ENCODE measurements around the gene RAB3C.

The RAB3C gene

GRCh38 chr5:58674070-58674469 lies 91.2 kb downstream of the RAB3C start:
- no peak for ATAC-seq
- TF ChIP-seq ZNF70 (CRISPR knock-in tag; IDR thresholded peaks at IDR 0.05) (no peak), ISL1 (CRISPR knock-in tag; IDR thresholded peaks at IDR 0.05) (no peak), BACH2 (CRISPR knock-in tag; IDR thresholded peaks at IDR 0.05; ENCODE audit: borderline replicate concordance) (no peak), TSHZ2 (CRISPR knock-in tag; IDR thresholded peaks at IDR 0.05) (no peak), SNAI2 (CRISPR knock-in tag; IDR thresholded peaks at IDR 0.05) (no peak), ZC3H10 (CRISPR knock-in tag; IDR thresholded peaks at IDR 0.05) (no peak), ZNF8 (CRISPR knock-in tag; IDR thresholded peaks at IDR 0.05) (no peak), TCF4 (CRISPR knock-in tag; IDR thresholded peaks at IDR 0.05; ENCODE audit: borderline replicate concordance) (no peak), CSRNP3 (CRISPR knock-in tag; IDR thresholded peaks at IDR 0.05) (no peak), TOX (CRISPR knock-in tag; IDR thresholded peaks at IDR 0.05; ENCODE audit: borderline replicate concordance) (no peak), GLIS3 (CRISPR knock-in tag; IDR thresholded peaks at IDR 0.05) (no peak)

GRCh38 chr5:58674711-58675110 lies 91.8 kb downstream of the RAB3C start:
- TF ChIP-seq SNAI2 (CRISPR knock-in tag; IDR thresholded peaks at IDR 0.05): no peak
- no peak for TF ChIP-seq ZC3H10 (CRISPR knock-in tag; IDR thresholded peaks at IDR 0.05)
- TF ChIP-seq TCF4 (CRISPR knock-in tag; IDR thresholded peaks at IDR 0.05; ENCODE audit: borderline replicate concordance): no peak
- no peak for TF ChIP-seq TSHZ2 (CRISPR knock-in tag; IDR thresholded peaks at IDR 0.05)
- TF ChIP-seq ZFP3 (CRISPR knock-in tag; IDR thresholded peaks at IDR 0.05): no peak
- TF ChIP-seq TOX (CRISPR knock-in tag; IDR thresholded peaks at IDR 0.05; ENCODE audit: borderline replicate concordance): no peak
- TF ChIP-seq ARNTL (CRISPR knock-in tag; IDR thresholded peaks at IDR 0.05; ENCODE audit: borderline replicate concordance, low read depth): no peak
- TF ChIP-seq, protein P1, sequence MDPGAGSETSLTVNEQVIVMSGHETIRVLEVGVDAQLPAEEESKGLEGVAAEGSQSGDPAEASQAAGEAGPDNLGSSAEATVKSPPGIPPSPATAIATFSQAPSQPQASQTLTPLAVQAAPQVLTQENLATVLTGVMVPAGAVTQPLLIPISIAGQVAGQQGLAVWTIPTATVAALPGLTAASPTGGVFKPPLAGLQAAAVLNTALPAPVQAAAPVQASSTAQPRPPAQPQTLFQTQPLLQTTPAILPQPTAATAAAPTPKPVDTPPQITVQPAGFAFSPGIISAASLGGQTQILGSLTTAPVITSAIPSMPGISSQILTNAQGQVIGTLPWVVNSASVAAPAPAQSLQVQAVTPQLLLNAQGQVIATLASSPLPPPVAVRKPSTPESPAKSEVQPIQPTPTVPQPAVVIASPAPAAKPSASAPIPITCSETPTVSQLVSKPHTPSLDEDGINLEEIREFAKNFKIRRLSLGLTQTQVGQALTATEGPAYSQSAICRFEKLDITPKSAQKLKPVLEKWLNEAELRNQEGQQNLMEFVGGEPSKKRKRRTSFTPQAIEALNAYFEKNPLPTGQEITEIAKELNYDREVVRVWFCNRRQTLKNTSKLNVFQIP (CRISPR knock-in tag; IDR thresholded peaks at IDR 0.05; ENCODE audit: borderline replicate concordance, low read depth): no peak
- TF ChIP-seq BACH2 (CRISPR knock-in tag; IDR thresholded peaks at IDR 0.05; ENCODE audit: borderline replicate concordance): no peak
- TF ChIP-seq RARB (CRISPR knock-in tag; IDR thresholded peaks at IDR 0.05): no peak
- no peak for TF ChIP-seq PATZ1 (CRISPR knock-in tag; IDR thresholded peaks at IDR 0.05; ENCODE audit: borderline replicate concordance)
- TF ChIP-seq CSRNP3 (CRISPR knock-in tag; IDR thresholded peaks at IDR 0.05): no peak
- no peak for TF ChIP-seq ISL1 (CRISPR knock-in tag; IDR thresholded peaks at IDR 0.05)
- no peak for TF ChIP-seq ZNF70 (CRISPR knock-in tag; IDR thresholded peaks at IDR 0.05)
- no peak for TF ChIP-seq OSR1 (CRISPR knock-in tag; IDR thresholded peaks at IDR 0.05)
- no peak for TF ChIP-seq CSDC2 (CRISPR knock-in tag; IDR thresholded peaks at IDR 0.05)
- ATAC-seq: no peak

Data from SK-N-SH treated with all-trans-retinoic acid at 6 μM for 48 hours (cell line).